HG02943 (cell line): Measurements from ENCODE around the gene SH3TC1.

Experiments used
- ATAC-seq: cut with Tn5 transposase; IDR thresholded peaks from one replicate; pipeline ENCODE4 v1.9.1; 2021; ENCODE audit warnings: mild to moderate bottlenecking, low read depth, moderate library complexity; ENCODE audit not compliant: unreplicated experiment

Gene SH3TC1

DNA sequence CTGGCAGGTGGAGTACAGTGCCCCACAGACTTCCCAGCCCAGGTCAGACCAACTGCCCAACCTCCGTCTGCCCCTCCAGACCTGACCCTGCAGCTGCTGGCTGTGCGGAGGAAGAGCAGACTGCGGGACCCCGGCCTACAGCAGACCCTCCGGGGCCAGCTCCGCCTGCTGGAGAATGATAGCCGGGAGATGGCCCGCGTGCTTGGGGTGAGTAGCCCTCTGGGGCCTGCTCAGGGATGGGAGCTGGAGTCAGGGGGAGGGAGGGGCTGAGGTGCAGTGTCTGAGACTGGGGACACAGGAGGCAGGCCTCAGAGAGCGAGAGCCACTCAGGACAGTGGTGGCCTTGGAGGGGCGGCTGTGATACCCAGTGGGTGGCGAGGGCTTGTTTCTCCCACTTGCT is 13.5 kb downstream of the SH3TC1 start:
- ATAC-seq: no peak

DNA sequence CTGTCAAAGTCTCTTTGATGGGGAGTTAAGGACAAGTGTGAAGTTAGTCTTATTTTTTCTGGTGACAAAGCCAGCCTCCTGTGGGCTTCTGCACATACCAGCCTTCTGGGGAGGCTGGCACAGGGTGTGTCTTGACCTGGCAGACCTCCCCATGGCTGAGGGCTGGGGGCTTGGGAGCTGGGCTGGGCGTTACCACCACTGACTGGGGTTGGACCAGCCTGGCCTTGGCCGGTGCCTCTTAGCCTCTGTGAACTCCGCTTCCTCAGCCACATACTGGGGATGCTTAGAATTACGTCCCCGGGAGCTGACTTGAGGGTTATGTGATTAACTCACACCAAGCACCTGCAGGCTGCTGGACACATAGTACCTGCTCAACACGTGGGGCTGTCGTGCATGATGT is 14.0 kb downstream of the SH3TC1 start:
- no peak for ATAC-seq

DNA sequence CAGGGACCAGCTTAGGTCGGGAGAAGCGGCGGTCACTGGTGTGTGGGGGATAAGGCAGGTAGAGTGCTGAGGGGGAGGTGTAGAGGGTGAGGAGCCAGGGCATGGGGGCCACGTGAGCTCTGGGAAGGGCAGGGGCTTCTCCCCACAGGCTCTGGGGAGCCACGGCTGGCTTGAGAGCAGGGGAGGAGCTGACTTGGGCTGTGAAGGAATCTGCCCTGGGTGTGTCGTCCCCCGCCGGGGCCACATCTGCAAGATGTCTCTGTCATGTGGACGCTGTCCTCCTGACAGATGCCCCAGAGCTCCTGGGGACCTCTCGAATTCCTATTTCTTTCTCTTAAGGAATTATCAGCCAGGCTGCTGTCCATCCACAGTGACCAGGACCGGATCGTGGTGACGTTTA is 15.0 kb downstream of the SH3TC1 start:
- ATAC-seq: no peak

DNA sequence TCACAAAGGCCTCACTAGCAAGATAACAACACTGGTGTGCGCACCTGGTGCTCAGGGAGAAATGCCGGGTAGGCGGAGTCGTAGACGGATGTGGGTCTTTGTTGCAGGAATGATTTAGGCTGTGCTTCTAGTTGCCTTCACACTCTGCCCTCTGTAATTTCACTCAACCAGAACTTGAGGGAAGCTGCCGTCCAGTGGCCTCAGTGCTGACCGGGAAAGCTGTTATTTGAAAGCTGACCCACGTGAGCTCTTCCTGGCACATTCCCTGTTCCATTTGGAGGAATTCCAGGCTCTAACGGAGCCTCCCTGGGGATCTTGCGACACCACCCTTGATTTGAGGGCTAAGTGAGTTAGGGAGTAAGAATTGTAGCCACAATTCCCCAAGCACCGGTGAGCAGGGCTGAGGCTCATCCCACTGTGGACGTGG is 15.9 kb downstream of the SH3TC1 start:
- no peak for ATAC-seq

GRCh38 chr4:8215641-8216442 is 16.8 kb downstream of the SH3TC1 start:
- no peak for ATAC-seq

GRCh38 chr4:8216443-8217245 is 17.6 kb downstream of the SH3TC1 start:
- ATAC-seq: no peak

DNA sequence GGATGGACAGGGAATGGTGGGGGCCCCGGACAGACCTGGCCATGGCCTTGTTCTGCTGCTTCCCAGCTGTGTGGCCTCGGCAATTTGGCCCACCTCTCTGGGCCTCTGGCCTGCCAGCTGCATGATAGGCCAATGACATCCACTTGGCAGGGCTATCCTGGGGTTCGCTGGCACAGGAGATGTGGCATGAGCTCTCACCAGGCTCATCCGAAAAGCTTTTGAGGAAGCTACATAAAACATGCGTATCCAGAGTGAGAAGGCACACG is 18.1 kb downstream of the SH3TC1 start:
- ATAC-seq: no peak

- no peak for ATAC-seq
Measured at GRCh38 chr4:8217871-8218270, 18.8 kb downstream of the SH3TC1 start.

DNA sequence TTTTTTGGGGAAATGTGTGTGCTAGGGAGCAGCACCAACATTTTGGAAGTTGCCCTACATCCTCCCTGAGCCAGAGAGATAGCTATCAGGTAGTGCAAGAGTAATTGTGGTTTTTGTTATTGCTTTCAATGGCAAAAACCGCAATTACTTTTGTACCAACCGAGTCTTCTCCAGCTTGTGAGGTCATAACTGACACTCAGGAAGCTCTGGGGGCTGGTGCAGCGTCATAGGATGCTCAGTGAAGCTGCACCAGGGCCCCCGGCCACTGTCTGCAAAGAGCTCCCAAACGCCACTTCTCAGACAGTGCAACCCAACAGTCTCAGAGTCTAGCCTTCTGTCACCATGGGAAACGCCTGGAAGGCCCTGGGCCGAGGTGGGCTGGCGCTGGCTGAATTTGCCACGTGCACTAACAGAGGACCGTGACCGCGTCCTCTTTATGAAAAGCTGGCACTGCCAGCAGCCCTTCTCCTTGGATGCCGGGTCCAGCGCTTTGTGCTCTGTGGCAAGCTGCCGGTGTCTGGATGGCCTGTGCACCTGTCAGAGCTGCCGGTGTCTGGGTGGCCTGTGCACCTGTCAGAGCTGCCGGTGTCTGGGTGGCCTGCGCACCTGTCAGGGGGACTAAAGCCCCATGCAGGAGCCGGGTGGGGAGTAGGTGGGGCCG is 19.4 kb downstream of the SH3TC1 start:
- no peak for ATAC-seq

DNA sequence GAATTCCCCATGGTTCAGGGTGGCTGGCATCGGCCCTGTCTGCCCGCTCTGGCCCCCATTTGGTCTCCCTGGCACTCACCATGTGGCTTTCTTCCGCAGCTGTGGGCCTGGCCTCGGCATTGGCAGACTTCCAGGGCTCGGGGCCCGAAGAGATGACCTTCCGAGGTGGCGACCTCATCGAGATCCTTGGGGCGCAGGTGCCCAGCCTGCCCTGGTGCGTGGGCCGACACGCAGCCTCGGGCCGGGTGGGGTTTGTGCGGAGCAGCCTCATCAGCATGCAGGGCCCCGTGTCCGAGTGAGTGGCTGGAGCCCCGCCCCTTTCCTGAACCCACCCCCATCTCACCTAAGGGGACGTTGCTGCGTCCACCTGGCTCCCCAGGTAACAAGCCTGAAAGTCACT is 20.1 kb downstream of the SH3TC1 start:
- no peak for ATAC-seq

- no peak for ATAC-seq
Measured at GRCh38 chr4:8220661-8221450, 21.8 kb downstream of the SH3TC1 start.

DNA sequence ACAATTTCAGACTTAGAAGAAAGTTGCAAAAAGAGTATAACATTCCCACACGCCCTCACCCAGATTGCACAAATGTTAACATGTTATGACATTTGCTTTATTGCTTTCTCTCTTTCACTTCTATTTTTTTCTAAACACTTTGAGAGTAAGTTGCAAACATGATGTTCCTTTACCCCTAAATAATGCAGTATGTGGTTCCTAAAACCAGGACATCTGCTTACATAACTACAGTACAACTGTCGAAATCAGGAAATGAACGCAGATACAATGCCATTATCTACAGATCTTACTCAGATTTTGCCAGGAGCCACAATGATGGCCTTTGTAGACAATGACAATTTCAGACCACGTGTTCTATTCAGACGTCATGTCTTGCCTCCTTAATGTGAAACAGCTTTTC is 22.4 kb downstream of the SH3TC1 start:
- ATAC-seq: no peak

GRCh38 chr4:8221985-8222384 is 22.9 kb downstream of the SH3TC1 start:
- ATAC-seq: no peak

- ATAC-seq: no peak
Measured at GRCh38 chr4:8222609-8223388, 23.7 kb downstream of the SH3TC1 start.

GRCh38 chr4:8224267-8224974 is 25.3 kb downstream of the SH3TC1 start:
- no peak for ATAC-seq

DNA sequence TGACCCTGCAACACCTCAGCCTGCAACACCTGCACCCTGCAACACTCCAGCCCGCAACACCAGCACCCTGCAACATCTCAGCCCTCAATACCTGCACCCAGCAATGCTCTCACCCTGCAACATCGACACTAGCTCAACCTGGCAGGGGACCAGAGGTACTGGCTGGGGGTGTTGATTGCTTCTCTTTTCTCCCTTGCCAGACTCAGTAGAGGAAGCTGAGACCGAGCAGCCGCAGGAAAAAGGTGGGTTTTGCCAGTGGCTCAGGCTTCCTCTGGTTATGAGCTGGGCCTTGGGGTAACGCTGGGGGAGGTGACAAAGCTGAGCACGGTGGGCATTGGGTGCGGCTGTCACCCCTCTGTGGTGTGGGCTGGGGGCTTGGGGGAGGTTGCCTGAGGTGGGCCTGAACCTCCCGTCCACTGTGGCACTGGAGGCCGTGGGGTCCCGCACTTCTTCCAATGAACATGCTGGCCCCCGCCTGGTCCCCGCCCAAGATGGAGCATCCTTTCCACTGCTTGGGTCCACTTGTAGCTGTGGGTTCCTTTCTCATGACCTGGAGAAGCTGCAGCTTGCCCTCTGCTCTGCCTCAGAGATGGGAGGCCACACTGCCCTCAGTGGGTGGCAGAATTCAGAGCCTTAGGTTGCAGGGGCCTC is 26.0 kb downstream of the SH3TC1 start:
- no peak for ATAC-seq

- ATAC-seq: no peak
Measured at GRCh38 chr4:8225706-8226443, 26.8 kb downstream of the SH3TC1 start.

- no peak for ATAC-seq
Measured at GRCh38 chr4:8227201-8227770, 28.2 kb downstream of the SH3TC1 start.
